ENCODE measurements around the gene KLHL29. TPM values are rescaled to one million over a fixed set of nuclear protein-coding genes. Genes with fewer than 3 reads are reported as not detected.

KLHL29 gene
- total RNA-seq, 2 experiments from 2014 or later: 0.23 to 0.66 TPM

- ChIA-PET CTCF (ENCODE audit: unreplicated experiment) (no interaction called here), POLR2A (no interaction called here)
- BruUV-seq (replicated peaks): no TSS peak
- Histone ChIP-seq H3K9me2 (ENCODE audit: insufficient read depth, low read length) (no peaks in the 10 kb centered on the region), H2AFZ (ENCODE audit: low read length) (no peak overlapping the region), H3K36me3 (ENCODE audit: insufficient read depth, low read length) (no peaks in the 10 kb centered on the region), H3K4me3 (ENCODE audit: low read depth, low read length, poor library complexity, severe bottlenecking) (no peak overlapping the region), H3K4me2 (ENCODE audit: low read length) (no peak overlapping the region), H3K4me1 (ENCODE audit: insufficient read depth, low read length, poor library complexity, severe bottlenecking) (no peaks in the 10 kb centered on the region), H3K79me2 (ENCODE audit: insufficient read depth, low read depth, low read length) (no peaks in the 10 kb centered on the region), H3K9me3 (ENCODE audit: low read length) (no peaks in the 10 kb centered on the region), H3K27ac (ENCODE audit: low read depth, low read length, poor library complexity, severe bottlenecking) (no peak overlapping the region), H4K20me1 (ENCODE audit: insufficient read depth, low read length) (no peaks in the 10 kb centered on the region)
- TF ChIP-seq CTCF (conservative IDR thresholded peaks at IDR 0.05; ENCODE audit: low read length) (no peak), EZH2phosphoT487 (IDR thresholded peaks at IDR 0.05; ENCODE audit: borderline replicate concordance, low read depth, low read length) (no peak)
- intact Hi-C loops (cut with micrococcal nuclease; ENCODE audit: unreplicated experiment): no loop called here
- no peak for DNase-seq (ENCODE audit: low spot score)
Observed at GRCh38 chr2:23677836-23678235, 292.9 kb downstream of the KLHL29 start.

GRCh38 chr2:23679044-23679443, 294.1 kb downstream of the KLHL29 start:
- intact Hi-C loops (cut with micrococcal nuclease; ENCODE audit: unreplicated experiment): no loop called here
- no TSS peak for BruUV-seq (replicated peaks)
- no peak overlapping the region for H3K4me3 ChIP-seq (ENCODE audit: low read depth, low read length, poor library complexity, severe bottlenecking)

GRCh38 chr2:23680951-23681350, 296.0 kb downstream of the KLHL29 start:
- no peaks in the 10 kb centered on the region for H3K36me3 ChIP-seq (ENCODE audit: insufficient read depth, low read length)
- POLR2A ChIA-PET: no interaction called here
- no peaks in the 10 kb centered on the region for H4K20me1 ChIP-seq (ENCODE audit: insufficient read depth, low read length)
- H3K79me2 ChIP-seq (ENCODE audit: insufficient read depth, low read depth, low read length): no peaks in the 10 kb centered on the region
- H3K27ac ChIP-seq (ENCODE audit: low read depth, low read length, poor library complexity, severe bottlenecking): no peak overlapping the region
- no peak for DNase-seq (ENCODE audit: low spot score)
- no peaks in the 10 kb centered on the region for H3K9me3 ChIP-seq (ENCODE audit: low read length)
- no peaks in the 10 kb centered on the region for H3K9me2 ChIP-seq (ENCODE audit: insufficient read depth, low read length)
- no TSS peak for BruUV-seq (replicated peaks)
- H3K4me1 ChIP-seq (ENCODE audit: insufficient read depth, low read length, poor library complexity, severe bottlenecking): no peaks in the 10 kb centered on the region
- no peak overlapping the region for H3K4me2 ChIP-seq (ENCODE audit: low read length)
- CTCF ChIA-PET (ENCODE audit: unreplicated experiment): no interaction called here
- H3K4me3 ChIP-seq (ENCODE audit: low read depth, low read length, poor library complexity, severe bottlenecking): no peak overlapping the region
- intact Hi-C loops (cut with micrococcal nuclease; ENCODE audit: unreplicated experiment): no loop called here
- TF ChIP-seq CTCF (conservative IDR thresholded peaks at IDR 0.05; ENCODE audit: low read length): no peak
- TF ChIP-seq EZH2phosphoT487 (IDR thresholded peaks at IDR 0.05; ENCODE audit: borderline replicate concordance, low read depth, low read length): no peak
- H2AFZ ChIP-seq (ENCODE audit: low read length): no peak overlapping the region

More at GRCh38 chr2:23679044-23679443, 294.1 kb downstream of the KLHL29 start:
- TF ChIP-seq EZH2phosphoT487 (IDR thresholded peaks at IDR 0.05; ENCODE audit: borderline replicate concordance, low read depth, low read length): no peak
- no peak for TF ChIP-seq CTCF (conservative IDR thresholded peaks at IDR 0.05; ENCODE audit: low read length)
- DNase-seq (ENCODE audit: low spot score): no peak
- no peaks in the 10 kb centered on the region for H3K9me2 ChIP-seq (ENCODE audit: insufficient read depth, low read length)
- H4K20me1 ChIP-seq (ENCODE audit: insufficient read depth, low read length): no peaks in the 10 kb centered on the region
- no peaks in the 10 kb centered on the region for H3K36me3 ChIP-seq (ENCODE audit: insufficient read depth, low read length)
- ChIA-PET CTCF (ENCODE audit: unreplicated experiment) (no interaction called here), POLR2A (no interaction called here)
- H3K9me3 ChIP-seq (ENCODE audit: low read length): no peaks in the 10 kb centered on the region
- H3K79me2 ChIP-seq (ENCODE audit: insufficient read depth, low read depth, low read length): no peaks in the 10 kb centered on the region
- H3K4me2 ChIP-seq (ENCODE audit: low read length): no peak overlapping the region
- no peaks in the 10 kb centered on the region for H3K4me1 ChIP-seq (ENCODE audit: insufficient read depth, low read length, poor library complexity, severe bottlenecking)
- no peak overlapping the region for H3K27ac ChIP-seq (ENCODE audit: low read depth, low read length, poor library complexity, severe bottlenecking)
- no peak overlapping the region for H2AFZ ChIP-seq (ENCODE audit: low read length)

Measured in OCI-LY7 (cell line).